LHCN-M2 (cell line): Measurements from ENCODE around the gene MRPS12. TPM values are rescaled to one million over a fixed set of nuclear protein-coding genes. Genes with fewer than 3 reads are reported as not detected.

Experiments used
- DNase-seq: peaks from one replicate; pipeline ENCODE4 v3.0.0-alpha.2; 2012; ENCODE audit warnings: low read depth
- total RNA-seq: library from RNA; depleted of rRNA; stranded (reverse); fragments of >200 nt; gene quantifications from 2 replicates; pipeline ENCODE4 v1.2.3, GENCODE V29; 2014

The MRPS12 gene
- total RNA-seq, 1 experiment from 2014 or later = 67.2 TPM

DNA sequence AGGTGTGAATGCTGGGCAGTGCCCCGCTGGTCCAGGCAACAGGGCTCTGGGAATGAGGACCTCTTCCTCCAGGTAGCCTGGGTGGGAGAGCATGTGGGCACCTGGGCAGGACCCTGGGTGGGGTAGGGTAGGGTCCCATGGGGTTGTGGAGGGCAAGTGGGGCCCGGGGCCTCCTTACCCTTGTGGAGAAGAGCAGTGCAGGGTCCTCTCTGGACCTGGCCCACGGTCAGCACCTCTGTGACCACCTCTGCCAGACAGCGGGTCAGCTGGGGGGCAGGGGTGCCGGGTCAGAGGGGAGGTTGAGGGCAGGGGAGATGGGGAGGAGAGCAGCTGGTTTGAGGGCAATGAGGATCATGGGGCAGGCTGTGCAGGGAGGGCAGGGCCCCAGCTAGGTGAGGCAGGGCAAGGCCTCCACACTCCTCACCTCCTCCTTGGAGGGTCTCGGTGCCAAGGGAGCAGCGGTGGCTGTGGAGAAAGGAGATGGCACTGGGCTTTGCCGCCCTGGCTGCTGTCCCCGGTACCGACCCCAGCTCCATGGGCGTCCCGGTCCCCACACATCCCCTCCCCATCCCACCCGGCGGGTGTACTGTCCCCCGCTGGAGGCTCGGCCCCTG is 19.2 kb upstream of the MRPS12 start:
- DNase-seq = no peak

DNA sequence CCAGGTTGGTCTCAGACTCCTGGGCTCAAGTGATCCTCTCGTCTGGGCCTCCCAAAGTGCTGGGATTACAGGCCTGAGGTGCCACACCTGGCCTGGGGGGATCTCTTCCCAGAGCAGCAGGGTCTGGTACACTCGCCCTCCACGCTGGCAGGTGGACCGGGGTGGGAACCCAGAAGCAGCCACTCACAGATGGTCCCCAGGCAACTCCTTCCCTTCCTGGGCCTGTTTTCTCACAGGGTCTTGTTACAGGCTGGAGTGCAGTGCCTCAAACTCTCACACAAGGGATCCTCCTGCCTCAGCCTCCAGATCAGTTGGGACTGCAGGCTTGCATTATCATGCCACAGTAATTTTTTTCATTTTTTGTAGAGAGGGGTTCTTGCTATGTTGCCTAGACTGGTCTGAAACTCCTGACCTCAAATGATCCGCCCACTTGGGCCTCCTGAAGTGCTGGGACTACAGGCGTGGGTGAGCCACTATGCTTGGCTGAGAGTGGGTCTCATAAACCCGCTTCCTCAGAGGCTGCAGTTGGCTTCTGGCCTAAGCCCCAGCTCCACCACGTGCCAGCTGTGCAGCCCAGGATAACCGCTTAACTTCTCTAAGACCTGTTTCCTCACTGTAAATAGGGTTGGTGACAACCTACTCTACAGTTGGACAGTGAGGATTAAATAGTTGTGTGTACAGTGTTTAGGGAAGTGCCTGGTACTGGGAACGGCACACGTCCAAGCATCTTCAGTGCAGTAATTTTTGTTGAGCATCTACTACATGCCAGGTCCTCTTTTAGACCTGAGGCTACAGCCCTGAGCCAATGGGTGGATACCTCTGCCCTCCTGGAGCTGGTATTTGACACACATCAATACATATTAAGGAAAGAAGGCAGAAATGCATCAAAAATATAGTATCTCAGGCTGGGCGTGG is 17.9 kb upstream of the MRPS12 start:
- no peak for DNase-seq

DNA sequence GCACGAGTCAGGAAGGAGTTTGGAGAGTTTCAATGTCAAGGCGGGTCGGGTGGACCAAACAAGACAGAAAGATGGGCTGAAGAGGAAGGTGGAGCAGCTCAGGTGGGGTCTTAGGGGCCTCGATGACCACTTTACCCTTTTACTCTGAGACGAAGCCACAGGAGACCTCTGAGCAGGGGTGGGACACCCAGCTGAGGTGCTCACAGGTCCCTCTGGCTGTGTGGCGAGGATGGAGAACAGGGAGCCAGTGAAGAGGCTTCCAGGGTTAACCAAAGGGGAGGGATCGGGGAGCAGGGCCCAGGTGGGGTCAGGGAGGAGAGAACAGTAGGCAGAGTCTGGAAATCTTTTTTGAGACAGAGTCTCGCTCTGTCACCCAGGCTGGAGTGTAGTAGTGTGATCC is 16.8 kb upstream of the MRPS12 start:
- no peak for DNase-seq

DNA sequence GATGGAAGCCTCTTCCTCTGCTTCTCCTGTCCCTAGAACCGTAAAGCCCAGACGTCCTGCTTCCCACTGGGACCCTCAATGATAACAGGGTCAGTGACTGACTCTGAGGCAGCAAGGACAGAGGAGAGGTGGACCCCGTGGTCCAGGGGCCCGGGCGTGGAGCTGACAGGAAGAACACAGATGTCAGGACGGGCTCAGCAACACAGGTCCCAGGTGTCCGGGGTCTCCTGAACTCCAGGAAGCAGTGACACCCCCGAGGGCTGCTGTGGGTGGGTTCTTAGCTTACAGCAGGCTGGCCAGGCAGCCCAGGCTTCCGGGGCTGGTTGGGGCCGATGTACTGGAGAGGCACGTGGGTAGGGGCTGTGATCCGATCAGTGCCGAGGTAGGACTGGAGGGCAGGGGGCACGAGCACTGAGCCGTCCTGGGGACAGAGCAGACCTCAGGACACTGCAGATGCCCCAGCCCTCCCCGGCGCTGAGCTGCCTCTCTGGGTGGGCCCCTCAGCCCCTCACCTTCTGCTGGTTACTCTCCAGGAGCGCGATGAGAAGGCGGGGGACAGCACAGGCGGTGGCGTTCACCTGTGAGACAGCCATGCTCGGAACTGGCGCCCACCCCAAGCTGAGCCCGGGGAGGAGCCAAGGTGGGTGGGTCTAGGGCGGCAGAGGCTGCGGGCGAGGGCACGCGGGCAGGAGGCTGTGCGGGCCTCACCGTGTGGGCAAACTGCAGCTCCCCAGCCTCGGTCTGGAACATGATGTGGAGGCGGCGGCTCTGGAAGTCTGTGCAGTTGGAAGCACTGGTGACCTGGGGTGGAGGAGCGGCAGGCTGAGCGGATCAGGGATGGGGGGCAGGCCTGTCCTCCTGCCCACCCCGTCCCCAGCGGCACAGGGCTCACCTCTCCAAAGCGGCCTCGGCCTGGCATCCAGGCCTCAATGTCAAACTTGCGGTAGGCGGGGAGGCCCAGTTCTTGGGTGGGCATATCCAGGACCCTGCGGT is 15.1 kb upstream of the MRPS12 start:
- DNase-seq = no peak

DNA sequence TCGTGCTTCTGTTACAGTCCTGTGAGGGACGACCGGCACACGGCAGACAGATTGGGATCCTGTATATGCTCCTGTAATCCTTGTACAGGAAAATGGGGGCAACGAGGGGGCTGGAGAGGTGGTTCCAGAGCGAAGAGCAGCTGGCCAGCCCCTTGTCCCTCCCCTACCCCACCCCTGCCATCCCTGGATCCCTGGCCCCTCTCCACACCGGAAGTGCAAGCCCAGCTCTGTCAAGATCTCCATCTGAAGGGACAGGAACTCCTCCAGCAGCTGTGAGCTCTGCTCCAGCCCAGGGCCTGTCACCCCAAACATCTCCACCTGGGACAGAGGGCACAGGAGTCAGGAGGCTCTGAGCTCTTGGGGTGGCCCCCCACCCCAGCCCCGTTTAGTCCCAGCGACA is 13.2 kb upstream of the MRPS12 start:
- DNase-seq = no peak

DNA sequence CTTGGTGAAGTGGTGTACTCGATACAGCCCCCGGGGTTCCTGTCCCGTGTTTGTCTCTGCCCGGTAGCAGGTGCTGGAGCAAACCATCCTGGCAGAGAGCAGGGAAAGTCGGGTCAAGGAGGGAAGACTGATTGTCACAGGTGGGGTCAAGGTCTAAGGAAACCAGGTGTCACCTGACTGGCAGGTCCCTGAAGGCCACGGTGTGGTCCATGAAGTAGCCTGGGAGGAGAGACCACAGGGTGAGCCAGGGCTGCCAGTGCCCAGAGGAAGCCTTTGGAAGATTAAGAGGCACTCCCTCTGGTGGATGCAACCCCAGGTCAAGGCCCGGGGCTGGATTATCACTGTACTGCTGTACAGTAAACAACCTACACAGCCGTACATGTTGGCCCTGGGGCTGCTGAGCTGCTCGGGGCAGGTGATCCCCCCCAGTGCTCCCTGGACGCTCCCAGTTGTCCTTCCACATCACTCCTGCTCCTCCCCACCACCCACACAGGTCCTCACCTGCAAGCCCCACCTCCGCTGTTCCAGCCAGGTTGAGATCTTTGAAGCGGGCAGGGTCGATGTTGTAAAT is 12.7 kb upstream of the MRPS12 start:
- peak; percentile 11 for DNase-seq

DNA sequence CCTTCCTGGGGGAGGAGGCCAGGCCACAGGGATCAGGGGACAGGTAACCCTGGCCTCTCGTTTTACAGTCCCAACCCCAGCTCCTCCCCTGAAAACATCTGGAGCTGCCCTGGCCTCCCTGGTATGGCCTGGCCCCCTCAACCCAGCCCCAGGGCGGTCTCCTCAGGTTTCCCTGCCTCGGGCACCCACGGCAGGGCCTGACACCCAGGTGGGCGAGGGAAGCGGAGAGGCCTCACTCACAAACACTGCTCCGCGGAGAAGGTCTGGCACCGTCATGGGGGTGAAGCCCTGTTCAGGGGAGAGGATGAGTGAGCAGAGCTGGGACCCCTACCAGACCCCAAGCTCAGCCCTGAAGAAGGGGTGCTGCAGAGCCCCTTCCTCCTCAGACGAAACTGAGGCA is 12.2 kb upstream of the MRPS12 start:
- no peak for DNase-seq

DNA sequence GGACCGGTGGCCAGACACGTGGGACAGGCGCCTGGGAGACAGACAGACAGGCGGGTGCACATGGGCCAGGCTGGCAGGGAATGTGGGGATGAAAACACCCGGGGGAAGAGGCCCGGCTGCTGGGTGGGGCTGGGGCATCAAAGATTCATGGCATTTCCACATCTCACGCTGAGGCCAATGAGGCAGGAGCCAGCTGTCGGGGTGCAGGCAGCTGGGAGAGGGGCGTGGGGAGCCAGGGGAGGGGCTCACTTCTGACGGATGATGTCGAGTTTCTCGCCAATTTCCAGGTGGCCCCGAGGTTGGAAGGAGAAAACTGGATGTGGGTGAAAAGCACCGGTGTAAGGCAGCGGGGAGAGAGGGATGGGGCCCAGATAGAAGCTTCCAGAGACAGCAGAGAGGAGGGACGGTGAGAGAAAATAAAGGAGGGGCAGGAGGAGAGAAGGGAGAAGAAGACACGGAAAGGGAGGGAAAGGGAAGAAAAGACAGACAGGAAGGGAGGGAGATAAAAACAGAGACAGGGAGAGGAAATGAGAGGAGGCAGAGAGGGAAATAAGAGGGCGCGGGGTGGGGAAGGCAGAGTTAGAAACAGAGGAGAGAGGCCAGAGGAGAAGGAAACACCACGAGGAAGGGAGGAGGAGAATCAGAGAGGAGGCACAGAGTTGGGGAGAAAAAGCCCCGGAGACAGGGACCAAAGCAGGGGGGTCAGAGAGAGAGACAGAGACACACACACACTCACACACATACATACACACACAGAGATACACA is 10.7 kb upstream of the MRPS12 start:
- peak; percentile 21 for DNase-seq

DNA sequence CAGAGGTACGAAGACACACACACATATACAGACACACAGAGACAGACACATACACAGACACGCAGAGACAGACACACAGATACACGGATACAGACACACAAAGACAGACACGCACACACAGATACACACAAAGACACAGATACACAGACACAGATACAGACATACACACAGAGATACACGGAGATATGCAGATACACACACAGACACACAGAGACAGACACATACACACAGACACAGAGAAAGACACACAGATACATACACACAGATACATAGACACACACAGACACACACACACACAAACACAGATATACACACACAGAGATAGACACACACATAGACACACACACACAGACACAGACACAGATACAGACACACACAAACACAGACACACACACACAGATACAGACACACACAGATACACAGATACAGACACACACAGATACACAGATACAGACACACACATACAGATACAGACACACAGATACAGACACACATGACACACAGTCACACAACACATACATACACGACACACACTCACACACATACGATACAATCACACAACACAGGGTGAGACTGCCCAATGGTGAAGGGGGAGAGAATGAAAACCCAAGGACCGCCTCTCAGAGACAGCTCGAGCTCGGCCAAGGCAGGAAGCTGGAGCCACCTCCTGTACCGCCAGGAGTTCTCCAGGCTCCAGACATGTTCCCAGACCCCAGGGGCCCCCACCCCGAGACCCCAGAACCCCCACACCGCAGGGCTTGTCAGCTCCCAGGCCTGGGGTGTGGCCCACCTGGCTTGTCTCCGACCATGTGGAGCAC is 9.9 kb upstream of the MRPS12 start:
- DNase-seq = no peak

DNA sequence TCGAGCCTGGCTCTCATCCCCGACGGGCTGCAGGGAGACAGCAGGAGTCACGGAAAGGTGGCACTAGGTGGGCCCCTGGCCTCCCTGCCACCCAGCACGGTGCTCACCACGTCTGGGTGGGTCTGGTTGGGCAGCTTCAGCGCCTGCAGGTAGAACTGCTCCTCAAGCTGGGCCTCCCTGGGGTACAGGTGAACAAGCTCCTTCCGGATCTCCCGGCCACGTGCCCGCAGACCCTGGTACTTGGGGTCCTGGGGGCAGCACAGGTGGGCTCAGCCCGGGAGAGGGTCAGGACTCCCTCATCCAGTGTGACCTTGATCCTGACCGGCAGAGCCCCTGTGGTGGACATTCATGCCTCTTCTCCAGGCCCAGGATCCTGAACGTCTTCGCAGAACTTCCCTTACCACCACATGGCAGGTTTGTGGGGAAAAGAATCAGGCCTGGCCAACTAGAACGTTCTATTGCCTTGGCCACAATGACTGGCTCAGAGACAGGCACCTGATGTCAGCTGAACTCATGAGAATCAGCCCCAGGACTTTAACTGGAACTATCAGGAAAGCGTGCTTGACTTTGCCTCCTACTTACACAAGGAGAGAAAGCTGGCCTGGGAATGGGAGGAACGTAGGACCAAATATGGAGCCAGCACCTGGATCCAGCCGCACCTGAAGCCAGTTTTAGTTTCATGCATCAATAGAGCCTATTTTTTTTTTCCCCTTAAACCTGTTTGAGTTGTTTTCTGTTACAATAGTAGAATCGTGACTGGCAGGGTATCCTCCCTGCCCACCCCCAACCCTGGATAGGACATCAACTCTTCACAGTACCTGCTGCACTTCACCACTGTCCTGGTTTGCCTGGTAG is 9.1 kb upstream of the MRPS12 start:
- no peak for DNase-seq

DNA sequence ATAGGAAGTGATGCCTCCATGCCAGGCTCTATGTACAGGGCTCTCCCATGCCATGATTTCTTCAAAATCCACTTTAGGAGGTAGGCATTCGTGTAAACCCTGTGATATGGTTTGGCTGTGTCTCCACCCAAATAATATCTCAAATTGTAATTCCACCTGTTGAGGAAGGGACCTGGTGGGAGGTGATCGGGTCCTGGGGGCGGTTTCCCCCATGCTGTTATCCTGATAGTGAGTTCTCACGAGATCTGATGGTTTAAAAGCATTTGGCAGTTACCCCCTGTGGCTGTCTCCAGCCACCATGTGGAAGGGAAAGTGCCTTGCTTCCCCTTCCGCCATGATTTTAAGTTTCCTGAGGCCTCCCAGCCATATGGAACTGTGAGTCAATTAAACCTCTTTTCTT is 8.3 kb upstream of the MRPS12 start:
- DNase-seq = no peak

DNA sequence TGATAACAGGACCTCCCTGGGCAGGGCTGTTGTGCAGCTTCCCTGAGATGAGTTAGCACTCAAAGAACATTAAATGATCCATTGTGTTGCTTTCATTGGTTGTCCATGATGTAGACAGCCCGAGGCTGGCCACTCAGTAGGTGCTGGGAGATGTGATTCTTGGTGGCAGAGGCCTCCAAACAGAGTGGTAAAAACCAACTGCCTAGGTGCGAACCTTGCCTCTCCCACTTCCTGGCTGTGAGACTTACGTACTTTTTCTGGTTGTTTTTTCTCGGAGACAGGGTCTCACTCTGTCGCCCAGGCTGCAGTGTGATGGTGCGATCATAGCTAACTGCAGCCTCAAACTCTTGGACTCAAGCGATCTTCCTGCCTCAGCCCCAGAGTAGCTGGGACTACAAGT is 6.4 kb upstream of the MRPS12 start:
- DNase-seq = no peak

DNA sequence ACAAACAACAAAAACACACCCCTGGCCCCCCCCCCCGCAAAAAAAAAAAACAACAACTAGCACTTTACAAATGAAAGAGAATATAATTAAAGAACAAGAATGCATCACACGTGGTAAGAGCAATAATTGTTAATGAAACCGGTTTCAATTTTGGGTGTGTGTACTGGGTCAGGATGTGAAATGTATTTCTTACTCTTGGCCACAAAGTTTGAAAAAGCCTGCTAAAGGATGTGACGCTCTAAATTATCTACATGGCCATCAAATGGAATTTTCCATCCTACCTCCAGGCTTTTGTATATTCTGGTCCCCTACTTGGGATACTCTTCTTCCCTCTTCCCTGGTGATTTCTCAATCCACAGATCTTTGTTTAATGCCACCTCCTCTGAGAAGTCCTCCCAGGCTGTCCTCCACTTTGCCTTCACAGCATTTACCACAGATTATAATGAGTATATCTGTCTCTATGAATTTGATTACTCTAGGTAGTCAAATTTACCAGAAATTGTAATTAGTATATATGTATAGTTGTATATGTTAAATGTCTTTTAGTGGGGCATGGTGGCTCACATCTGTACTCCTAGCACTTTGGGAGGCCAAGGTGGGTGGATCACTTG is 2.2 kb upstream of the MRPS12 start:
- no peak for DNase-seq

DNA sequence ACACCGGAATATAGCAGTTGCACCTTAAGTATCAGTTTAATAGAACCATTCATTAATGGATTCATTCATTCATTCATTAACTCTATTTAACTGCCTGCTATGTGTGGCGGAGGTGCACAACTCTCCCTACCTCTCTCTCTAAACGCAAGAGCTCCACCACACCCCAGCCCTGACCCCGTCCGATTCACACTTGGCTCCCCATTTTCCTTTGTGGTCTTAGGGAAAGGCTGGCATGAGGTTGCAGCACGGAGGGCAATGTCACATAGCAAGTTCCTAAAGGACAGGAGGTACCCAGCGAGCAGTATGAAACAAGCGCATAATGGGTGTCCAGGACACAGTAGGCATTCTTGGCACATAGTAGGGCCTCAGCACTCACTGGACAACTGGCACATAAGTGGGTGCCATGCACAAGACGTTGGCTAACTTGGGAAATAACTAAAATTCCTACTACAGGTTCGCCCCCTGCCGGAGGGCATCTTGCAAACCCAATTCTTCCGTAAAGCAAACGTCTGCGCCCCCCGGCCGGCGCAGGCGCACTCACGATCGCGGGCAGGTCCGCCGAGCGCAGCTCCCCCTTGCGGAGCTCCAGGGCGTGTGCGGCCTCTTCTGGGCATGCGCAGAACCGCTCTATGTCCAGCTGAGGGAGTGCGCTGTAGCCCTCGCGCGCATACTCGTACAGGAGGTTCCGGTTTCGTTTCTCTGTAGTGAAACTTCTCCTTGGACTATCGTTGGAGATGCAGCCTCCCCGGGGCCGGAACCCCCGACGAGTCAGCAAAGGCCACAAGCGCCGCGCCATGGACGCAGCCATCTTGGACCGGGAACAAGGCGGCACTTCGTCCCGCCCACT is 592 bp upstream of the MRPS12 start, which contains the start of gene SARS2:
Gene SARS2 (minus strand): TSS at position 835 of the 847 bp plus-strand sequence. CDS start 27 bp downstream, at position 808.
- peak; percentile 91 for DNase-seq

DNA sequence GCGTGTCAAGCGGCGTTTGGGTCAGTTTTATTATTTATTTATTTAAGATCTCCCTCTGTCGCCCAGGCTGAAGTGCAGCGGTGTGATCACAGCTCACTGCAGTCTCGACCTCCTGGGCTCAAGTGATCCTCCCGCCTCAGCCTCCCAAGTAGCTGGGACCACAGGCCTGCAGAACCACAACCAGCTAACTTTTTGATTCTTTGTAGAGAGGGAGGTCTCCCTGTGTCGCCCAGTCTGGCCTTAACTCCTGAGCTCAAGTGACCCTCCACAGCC is 713 bp downstream of the MRPS12 start:
- DNase-seq = no peak

DNA sequence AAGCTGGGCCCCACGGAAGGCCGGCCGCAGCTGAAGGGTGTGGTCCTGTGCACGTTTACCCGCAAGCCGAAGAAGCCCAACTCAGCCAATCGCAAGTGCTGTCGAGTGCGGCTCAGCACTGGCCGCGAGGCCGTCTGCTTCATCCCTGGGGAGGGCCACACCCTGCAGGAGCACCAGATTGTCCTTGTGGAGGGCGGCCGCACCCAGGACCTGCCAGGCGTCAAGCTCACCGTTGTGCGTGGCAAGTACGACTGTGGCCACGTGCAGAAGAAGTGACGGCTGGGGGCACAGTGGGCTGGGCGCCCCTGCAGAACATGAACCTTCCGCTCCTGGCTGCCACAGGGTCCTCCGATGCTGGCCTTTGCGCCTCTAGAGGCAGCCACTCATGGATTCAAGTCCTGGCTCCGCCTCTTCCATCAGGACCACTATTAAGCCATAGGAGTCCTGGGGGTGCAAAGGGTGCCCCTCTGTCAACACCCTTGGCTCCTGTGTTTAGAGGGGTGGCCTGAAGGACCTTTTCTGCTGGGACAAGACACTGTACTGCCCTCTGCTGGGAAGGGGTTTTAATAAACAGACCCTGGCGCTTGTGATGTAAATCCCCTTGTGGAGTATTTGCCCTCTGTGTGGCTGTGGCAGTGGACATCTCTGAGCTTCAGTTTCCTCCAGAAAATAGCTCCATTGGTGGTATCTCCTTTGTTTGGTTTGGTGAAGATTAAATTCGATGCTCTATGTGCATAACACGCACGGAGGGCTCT is 1.9 kb downstream of the MRPS12 start:
- DNase-seq = peak; percentile 48

DNA sequence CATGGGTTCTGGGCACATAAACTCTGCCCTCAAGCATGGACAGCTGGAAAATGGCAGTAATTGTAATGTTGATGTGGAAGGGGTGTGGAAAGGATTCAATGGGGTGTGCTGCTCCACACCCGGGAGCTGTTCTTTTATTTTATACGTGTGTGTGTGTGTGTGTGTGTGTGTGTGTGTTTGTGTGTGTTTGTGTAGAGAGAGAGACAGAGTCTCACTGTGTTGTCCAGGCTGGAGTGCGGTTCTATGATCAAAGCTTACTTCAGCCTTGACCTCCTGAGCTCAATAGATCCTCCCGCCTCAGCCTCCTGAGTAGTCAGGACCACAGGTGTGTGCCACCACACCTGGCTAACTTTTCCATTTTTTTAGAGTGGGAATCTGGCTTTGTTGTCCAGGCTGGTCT is 2.8 kb downstream of the MRPS12 start:
- DNase-seq = no peak
